WI38 (cell line): ENCODE measurements around the gene PUM2.

Experiments used
- H3K4me3 ChIP-seq: 2 replicates; pipeline ENCODE4 v1.5.1; 2011; ENCODE audit warnings: low read depth, mild to moderate bottlenecking, control low read depth, low read length
- TF ChIP-seq, protein P1 (sequence below): IDR thresholded peaks from 2 replicates; pipeline ENCODE4 v1.5.1; 2012; ENCODE audit warnings: low read depth, mild to moderate bottlenecking, control low read depth, low read length

Gene PUM2

DNA sequence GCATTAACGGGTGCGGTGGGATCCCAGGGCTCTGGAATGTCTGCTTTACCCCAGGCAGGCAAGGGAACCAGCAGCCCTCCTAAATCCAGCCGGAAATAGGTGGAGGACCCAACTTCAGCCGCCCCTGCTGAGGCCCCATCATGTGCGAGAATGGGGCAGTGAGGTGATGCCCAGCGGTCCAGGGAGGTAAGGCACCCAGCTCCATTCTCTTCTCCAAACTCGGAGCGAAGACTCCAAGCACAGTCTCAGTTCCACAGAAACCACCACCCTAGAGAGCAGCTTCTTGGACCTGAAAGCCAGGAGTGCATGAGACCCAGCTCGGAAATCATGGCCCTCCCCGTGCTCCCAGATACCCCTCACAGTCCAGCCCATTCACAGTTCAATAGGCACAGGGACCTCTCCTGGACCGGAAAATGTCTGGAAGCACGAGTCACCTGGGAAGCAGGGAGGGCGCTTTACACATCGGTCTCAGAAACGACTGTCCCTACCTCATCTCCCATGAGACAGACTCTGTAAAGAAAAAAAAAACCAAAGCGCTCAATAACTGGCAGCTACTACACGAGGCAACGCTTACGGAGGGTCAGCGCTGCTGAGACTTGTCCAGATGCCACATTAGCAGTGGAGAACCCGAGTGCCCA, 127.8 kb downstream of the PUM2 start:
- TF ChIP-seq, protein P1, sequence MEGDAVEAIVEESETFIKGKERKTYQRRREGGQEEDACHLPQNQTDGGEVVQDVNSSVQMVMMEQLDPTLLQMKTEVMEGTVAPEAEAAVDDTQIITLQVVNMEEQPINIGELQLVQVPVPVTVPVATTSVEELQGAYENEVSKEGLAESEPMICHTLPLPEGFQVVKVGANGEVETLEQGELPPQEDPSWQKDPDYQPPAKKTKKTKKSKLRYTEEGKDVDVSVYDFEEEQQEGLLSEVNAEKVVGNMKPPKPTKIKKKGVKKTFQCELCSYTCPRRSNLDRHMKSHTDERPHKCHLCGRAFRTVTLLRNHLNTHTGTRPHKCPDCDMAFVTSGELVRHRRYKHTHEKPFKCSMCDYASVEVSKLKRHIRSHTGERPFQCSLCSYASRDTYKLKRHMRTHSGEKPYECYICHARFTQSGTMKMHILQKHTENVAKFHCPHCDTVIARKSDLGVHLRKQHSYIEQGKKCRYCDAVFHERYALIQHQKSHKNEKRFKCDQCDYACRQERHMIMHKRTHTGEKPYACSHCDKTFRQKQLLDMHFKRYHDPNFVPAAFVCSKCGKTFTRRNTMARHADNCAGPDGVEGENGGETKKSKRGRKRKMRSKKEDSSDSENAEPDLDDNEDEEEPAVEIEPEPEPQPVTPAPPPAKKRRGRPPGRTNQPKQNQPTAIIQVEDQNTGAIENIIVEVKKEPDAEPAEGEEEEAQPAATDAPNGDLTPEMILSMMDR: no peak
- H3K4me3 ChIP-seq: peak overlapping the region; percentile 60

DNA sequence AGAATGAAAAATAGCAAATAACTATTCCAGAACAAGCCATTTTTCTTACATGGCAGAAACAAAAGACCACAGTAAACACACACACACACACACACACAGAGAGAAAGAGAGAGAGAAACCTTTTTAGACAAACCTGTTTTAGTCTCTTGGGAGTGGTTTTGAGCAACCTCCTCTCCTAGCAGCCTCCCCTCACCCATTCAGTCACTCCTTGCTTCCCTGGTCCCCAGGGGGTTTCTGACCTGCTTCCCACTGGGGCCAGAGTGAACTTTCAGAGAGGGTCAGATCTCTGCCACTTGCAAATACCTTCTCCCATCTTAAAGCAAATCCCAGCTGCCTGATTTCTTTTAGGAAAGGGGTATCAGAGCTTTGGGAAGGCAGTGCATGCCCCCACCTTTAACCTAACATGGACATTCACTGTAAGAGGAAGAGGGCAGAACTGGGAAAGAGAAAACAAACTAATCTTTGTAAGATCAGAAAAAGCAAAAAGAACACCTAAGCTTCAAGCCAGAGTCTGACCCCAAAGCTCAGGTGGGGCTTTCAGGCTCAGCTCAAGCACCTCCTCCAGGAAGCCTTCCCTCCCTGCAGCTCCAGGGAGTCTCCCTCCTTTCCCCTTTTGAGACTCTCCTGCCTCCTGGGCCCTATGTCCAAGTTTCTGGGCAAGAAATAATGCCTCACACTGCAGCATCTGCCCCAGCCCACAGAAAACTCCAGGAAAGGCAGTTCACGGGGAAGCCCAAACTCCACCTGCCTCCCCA, 128.5 kb downstream of the PUM2 start:
- H3K4me3 ChIP-seq: no peak overlapping the region
- TF ChIP-seq, protein P1: no peak

DNA sequence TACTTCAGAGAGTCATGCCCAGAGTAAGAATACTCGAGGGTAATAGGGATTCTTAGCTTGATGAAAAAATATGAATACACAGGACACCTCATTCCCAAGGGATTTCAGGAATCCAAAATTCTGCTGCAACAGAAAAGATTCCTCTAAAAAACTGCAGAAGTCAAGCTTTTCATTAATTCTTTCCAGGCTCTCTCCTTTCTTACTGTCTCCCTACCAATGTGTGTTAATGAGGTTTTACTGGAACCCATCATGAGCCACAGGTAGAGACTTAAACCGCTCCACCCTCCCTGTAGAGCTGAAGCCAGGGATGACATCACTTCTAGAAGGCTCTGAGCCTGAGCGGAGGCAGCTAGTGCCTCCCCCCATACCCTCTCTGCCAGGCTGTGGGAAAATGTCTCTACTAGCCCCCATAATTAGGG, 129.1 kb downstream of the PUM2 start:
- TF ChIP-seq, protein P1: no peak
- H3K4me3 ChIP-seq: no peak overlapping the region

DNA sequence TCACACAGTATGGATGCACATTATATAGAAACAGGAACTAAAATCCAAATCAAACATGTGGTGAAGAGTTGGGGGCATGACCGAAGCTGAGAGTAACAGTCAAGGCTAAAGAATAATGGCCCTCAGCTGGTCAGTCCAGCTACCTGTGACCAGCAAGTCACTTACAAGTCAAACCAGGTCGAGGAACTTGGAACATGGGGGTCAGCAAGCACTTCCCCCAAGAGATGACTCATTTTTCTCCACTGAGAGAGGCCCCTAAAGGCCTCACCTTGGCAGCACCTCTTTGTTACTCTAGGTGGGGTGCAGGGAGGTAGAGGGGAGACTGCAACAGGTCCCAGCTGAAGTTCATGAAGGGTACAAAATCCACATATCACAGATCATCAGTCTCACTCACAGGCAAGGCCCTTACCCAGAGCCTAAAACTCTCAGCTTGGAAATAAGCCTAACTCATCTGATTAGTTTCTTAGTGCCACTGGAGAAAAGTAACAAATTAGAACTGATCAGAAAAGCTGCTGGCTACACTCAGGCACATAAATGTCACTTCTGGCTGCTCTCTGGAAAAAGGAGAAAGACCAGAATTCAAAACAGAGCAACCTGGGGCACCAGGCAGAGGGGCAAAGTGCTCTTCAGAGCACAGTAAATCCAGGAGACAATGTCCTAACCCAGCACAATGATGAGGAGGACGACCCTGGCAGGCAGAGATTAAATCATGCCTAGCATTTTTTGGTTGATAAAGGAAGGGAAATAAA, 129.7 kb downstream of the PUM2 start:
- TF ChIP-seq, protein P1: no peak
- no peak overlapping the region for H3K4me3 ChIP-seq

DNA sequence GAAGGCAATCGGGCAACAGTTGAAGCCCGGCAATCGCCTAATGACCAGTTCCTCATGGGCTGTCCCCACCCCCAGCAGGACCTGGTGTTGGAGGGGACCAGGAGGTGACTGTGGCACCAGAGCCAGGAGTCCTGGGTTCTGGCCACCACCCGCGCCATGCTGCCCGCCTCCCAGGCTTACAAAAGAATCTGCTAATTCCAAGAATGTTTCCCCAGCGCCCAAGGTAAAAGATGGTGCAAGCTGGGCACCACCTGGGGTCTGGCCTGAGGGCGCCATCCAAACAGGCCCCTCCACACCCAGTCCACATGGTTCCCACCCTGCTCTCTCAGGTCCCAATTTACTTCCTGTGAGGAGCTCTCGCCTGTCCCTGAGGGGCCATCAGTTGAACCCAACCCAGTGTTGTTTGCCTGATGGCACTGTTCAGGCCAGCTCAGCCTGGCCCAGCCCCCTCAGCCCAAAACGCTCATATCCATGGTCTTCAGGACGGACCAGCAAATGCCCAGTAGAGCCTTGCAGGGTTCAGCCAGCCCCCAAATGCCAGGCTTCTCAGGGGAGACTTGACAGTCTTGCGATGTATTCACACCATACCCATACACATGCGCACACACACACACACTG, 130.8 kb downstream of the PUM2 start:
- H3K4me3 ChIP-seq: no peak overlapping the region
- TF ChIP-seq, protein P1: no peak

DNA sequence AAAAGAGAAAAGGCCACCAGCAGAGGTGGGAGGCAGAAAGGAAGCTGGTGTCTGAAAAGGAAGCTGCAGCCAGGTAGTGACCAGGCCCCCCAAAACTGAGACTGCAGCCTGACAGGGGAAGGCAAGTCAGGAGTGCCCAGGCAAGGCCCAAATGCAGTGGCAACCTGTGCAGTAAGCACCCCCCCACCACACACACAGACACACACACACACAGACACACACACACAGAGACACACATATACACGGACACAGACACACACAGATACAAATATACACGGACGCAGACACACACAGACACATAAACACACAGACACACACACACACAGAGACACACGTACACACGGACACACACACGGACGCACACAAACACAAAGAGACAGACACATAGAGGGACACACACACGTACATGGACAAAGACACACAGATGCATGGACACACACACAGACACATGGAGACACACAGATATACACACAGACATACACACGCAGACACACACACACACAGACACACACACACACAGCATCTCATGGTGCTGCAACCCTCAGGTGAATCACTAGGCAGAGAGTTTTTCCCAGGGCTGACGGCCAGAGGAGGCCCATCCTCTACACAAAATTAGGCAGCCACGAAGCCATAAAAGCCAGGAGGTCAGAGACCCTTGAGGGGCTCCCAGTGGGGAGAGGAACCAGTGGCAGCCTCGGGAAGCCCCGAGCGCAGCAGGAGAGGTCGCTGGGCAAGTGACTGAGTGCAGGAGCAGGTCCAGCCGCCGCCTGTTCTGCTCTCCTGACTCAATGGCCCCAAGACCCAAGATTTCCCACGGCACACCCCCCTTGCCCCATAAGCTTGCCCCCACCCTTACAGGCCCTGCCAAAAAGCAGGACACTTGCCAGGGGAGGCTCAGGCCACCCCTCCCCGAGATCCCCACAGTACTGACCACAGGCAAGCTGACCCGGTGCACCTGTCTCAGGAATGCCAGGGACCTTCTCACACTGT, 132.0 kb downstream of the PUM2 start:
- no peak overlapping the region for H3K4me3 ChIP-seq
- TF ChIP-seq, protein P1: no peak
